Measurements from ENCODE around the gene KATNAL2.

DNA sequence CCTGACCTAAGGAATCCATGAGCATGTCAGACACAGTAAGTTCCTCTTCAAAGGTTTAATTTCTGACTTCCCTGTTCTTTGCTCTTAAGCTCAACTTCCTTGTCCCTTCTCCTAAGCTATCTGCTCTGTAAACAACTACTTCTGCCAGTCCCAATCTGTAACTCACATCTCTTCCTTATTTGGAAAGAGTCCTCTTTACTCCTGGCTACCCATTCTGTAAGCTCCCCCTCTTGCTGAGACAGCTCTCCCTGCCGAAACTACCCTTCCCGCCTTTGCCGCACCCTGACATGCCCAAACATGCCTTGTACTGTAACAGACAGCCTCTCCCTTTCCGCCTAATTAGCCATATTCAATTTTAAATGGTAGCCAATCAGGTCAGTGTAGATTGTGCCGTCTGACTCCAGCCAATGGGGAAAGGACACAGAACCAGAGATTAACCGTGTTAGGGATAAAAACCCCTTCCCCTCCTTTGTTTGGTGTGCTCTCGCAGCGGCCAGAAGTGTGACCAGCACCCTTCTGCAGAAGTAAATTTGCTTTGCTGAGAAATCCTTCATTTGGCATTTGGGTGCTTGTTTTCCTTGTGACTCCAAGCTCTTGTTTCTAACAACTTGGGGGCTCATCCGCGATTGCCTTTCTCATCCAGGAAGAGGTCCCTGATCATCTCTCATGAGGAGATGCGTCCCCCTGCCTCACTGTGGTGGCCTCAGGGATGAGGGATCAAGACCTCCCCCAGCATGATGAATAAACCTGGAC lies 49.1 kb upstream of the KATNAL2 start:
- TF ChIP-seq TAF1 (IDR thresholded peaks at IDR 0.05; ENCODE audit: borderline replicate concordance, low read depth, low read length) (no peak), POLR2A (IDR thresholded peaks at IDR 0.05; ENCODE audit: low read depth, low read length) (no peak), POLR2AphosphoS5 (IDR thresholded peaks at IDR 0.05; ENCODE audit: low read depth, low read length) (no peak)
